Liver (tissue), 9 donors: Measurements from ENCODE around the gene STK39. TPM values are rescaled to one million over a fixed set of nuclear protein-coding genes. Genes with fewer than 3 reads are reported as not detected.

Experiments used
- DNase-seq: peaks from one replicate; pipeline ENCODE4 v3.0.0-alpha.2; 2017; ENCODE audit warnings: low spot score
- H3K27ac ChIP-seq, 2 donors: one replicate each; pipeline ENCODE4 v1.7.0; 2013; ENCODE audit warnings: inconsistent platforms in 2 of 2, low read length in 2 of 2, control low read depth in 1 of 2, low read depth in 1 of 2, mild to moderate bottlenecking in 1 of 2
- H3K27me3 ChIP-seq, 4 donors: one replicate each; pipeline versions ENCODE4 v1.6.1 to v1.7.0; 2013; ENCODE audit warnings: low read length in 3 of 4, inconsistent platforms in 1 of 4, mild to moderate bottlenecking in 1 of 4, moderate library complexity in 1 of 4; ENCODE audit not compliant: control insufficient read depth in 4 of 4, insufficient read depth in 4 of 4
- H3K36me3 ChIP-seq, 4 donors: one replicate each; pipeline versions ENCODE4 v1.6.1 to v1.7.0; 2013; ENCODE audit warnings: low read length in 3 of 4, mild to moderate bottlenecking in 3 of 4, low read depth in 1 of 4, moderate library complexity in 1 of 4; ENCODE audit not compliant: control insufficient read depth in 4 of 4, insufficient read depth in 3 of 4
- H3K4me1 ChIP-seq, 4 donors: one replicate each; pipeline versions ENCODE4 v1.6.1 to v1.7.0; 2013; ENCODE audit warnings: low read length in 3 of 4, mild to moderate bottlenecking in 3 of 4, moderate library complexity in 1 of 4; ENCODE audit not compliant: control insufficient read depth in 4 of 4, insufficient read depth in 4 of 4
- H3K4me3 ChIP-seq, 3 donors: one replicate each; pipeline versions ENCODE4 v1.6.1 to v1.7.0; 2013; ENCODE audit warnings: low read length in 3 of 3, control low read depth in 1 of 3, low read depth in 1 of 3, mild to moderate bottlenecking in 1 of 3
- H3K9ac ChIP-seq, 2 donors: one replicate each; pipeline ENCODE4 v1.7.0; 2013; ENCODE audit warnings: low read length in 2 of 2, mild to moderate bottlenecking in 2 of 2, moderate library complexity in 2 of 2, control low read depth in 1 of 2, low read depth in 1 of 2
- H3K9me3 ChIP-seq, 4 donors: one replicate each; pipeline versions ENCODE4 v1.6.1 to v1.7.0; 2013; ENCODE audit warnings: low read length in 3 of 4; ENCODE audit not compliant: control insufficient read depth in 4 of 4
- EGR1 ChIP-seq, 2 donors: IDR thresholded peaks; 2 replicates each; pipeline ENCODE4 v1.6.1; 2016 to 2018; ENCODE audit warnings: antibody characterized with exemption in 2 of 2, low read depth in 2 of 2
- FOXA1 ChIP-seq: IDR thresholded peaks from 2 replicates; pipeline ENCODE4 v1.6.1; 2016; ENCODE audit warnings: antibody characterized with exemption
- FOXA2 ChIP-seq: IDR thresholded peaks from 2 replicates; pipeline ENCODE4 v1.6.1; 2016; ENCODE audit warnings: antibody characterized with exemption
- GABPA ChIP-seq, 2 donors: IDR thresholded peaks in 1 of 2; conservative IDR thresholded peaks in 1 of 2; 2 replicates each; pipeline ENCODE4 v1.6.1; 2016; ENCODE audit warnings: antibody characterized with exemption in 2 of 2, mild to moderate bottlenecking in 1 of 2, moderate library complexity in 1 of 2
- HNF4A ChIP-seq, 2 donors: conservative IDR thresholded peaks; 2 replicates each; pipeline ENCODE4 v1.6.1; 2016; ENCODE audit warnings: antibody characterized with exemption in 2 of 2, mild to moderate bottlenecking in 2 of 2
- HNF4G ChIP-seq: IDR thresholded peaks from 2 replicates; pipeline ENCODE4 v1.6.1; 2016; ENCODE audit warnings: antibody characterized with exemption
- NR2F2 ChIP-seq: IDR thresholded peaks from 2 replicates; pipeline ENCODE4 v1.6.1; 2016; ENCODE audit warnings: antibody characterized with exemption
- RAD21 ChIP-seq, 2 donors: IDR thresholded peaks; 2 replicates each; pipeline ENCODE4 v1.6.1; 2016; ENCODE audit warnings: antibody characterized with exemption in 2 of 2, mild to moderate bottlenecking in 2 of 2
- RXRA ChIP-seq, 2 donors: IDR thresholded peaks; 2 replicates each; pipeline ENCODE4 v1.6.1; 2017 to 2018; ENCODE audit warnings: antibody characterized with exemption in 2 of 2, mild to moderate bottlenecking in 1 of 2
- TAF1 ChIP-seq: conservative IDR thresholded peaks from 2 replicates; pipeline ENCODE4 v1.6.1; 2016; ENCODE audit warnings: antibody characterized with exemption, mild to moderate bottlenecking
- YY1 ChIP-seq: IDR thresholded peaks from 2 replicates; pipeline ENCODE4 v1.6.1; 2016; ENCODE audit warnings: antibody characterized with exemption, mild to moderate bottlenecking
- WGBS: extraction: QIAGEN DNeasy Blood & Tissue Kit; methylation state at CpG from one replicate; pipeline ENCODE4 v1.1.7; 2013; 5-methylcytosine and 5-hydroxymethylcytosine counted together
- polyA plus RNA-seq, 2 donors: library from polyadenylated mRNA; stranded (reverse) in 1 of 2; unstranded in 1 of 2; fragments of 200-250 nt in 1 of 2; fragments of >200 nt in 1 of 2; fragmentation: Nextera tagmentation in 1 of 2; extraction: Ambion mirVana in 1 of 2; gene quantifications; one replicate each; pipeline versions ENCODE4 v1.2.1 to v1.2.3, GENCODE V29; 2013 to 2015
- total RNA-seq, 2 donors: library from RNA; depleted of rRNA; stranded (reverse); fragments of >200 nt; gene quantifications; one replicate each; pipeline ENCODE4 v1.2.3, GENCODE V29; 2014
- TF ChIP-seq, protein P1 (sequence below): IDR thresholded peaks from 2 replicates; pipeline ENCODE4 v1.6.1; 2016; ENCODE audit warnings: antibody characterized with exemption
- TF ChIP-seq, protein P2 (sequence below): fragments of 150-350 bp; IDR thresholded peaks from 2 replicates; pipeline ENCODE4 v1.5.1; 2017; ENCODE audit warnings: improper control_type of control experiment, low read depth, low read length; ENCODE audit not compliant: missing input control
- TF ChIP-seq, protein P3 (sequence below): IDR thresholded peaks from 2 replicates; pipeline ENCODE4 v1.6.1; 2016; ENCODE audit warnings: antibody characterized with exemption
- TF ChIP-seq, protein P4 (sequence below): IDR thresholded peaks from 2 replicates; pipeline ENCODE4 v1.6.1; 2016; ENCODE audit warnings: antibody characterized with exemption, mild to moderate bottlenecking
- TF ChIP-seq, protein P5 (sequence below): IDR thresholded peaks from 2 replicates; pipeline ENCODE4 v1.6.1; 2016; ENCODE audit warnings: antibody characterized with exemption
- donor health status: healthy.
- donor health status: healthy.
- donor health status: healthy.
- donor health status: healthy.
- donor health status: healthy.

Gene STK39
- total and polyA plus RNA-seq, 4 donors: 0.29 to 1.8 (median 0.73) TPM

DNA sequence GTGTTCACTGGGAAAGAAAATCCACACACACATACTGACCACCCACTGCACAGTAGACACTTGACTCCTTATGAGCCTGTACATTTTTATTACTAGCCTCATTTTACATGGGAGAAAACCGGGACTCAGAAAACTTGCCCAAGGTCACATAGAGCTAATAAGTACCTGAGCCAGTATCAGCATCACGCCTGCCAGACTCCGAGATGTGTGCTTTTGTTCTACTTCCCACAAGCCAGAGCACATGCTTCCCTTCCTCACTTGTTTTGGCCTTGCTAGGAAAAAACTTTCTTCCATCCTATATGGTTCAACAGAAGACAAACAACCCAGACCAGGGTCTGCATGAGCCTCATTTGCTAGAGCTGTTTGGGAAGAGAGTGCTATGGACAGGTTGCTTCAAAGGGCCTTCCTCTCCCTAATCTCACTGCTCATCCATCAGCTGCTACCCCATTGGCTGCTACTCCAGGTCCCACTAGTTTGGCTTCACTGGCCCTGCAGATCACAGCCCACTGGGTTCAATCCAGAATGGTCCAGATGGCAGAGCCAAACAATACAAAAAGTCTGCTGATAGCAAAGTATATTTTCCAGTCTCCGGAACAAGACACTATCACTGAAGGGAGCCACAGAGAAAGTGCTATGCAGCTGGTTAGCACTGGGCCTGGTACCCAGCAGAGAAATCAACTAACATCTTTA lies 63.9 kb downstream of the STK39 start:
- DNase-seq: no peak
- Histone ChIP-seq H3K9me3 (no peaks in the 10 kb centered on the region), H3K27me3 (no peaks in the 10 kb centered on the region), H3K9ac (no peak overlapping the region), H3K4me3 (no peak overlapping the region), H3K4me1 (no peaks in the 10 kb centered on the region), H3K36me3 (no peaks in the 10 kb centered on the region), H3K27ac (no peak overlapping the region)
- TF ChIP-seq RXRA (IDR thresholded peaks at IDR 0.05): no peak
- TF ChIP-seq, protein P1, sequence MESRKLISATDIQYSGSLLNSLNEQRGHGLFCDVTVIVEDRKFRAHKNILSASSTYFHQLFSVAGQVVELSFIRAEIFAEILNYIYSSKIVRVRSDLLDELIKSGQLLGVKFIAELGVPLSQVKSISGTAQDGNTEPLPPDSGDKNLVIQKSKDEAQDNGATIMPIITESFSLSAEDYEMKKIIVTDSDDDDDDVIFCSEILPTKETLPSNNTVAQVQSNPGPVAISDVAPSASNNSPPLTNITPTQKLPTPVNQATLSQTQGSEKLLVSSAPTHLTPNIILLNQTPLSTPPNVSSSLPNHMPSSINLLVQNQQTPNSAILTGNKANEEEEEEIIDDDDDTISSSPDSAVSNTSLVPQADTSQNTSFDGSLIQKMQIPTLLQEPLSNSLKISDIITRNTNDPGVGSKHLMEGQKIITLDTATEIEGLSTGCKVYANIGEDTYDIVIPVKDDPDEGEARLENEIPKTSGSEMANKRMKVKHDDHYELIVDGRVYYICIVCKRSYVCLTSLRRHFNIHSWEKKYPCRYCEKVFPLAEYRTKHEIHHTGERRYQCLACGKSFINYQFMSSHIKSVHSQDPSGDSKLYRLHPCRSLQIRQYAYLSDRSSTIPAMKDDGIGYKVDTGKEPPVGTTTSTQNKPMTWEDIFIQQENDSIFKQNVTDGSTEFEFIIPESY: no peak
- no peak for TF ChIP-seq GABPA (IDR thresholded peaks at IDR 0.05 in 1 of 2, conservative IDR thresholded peaks at IDR 0.05 in 1 of 2)
- no peak for TF ChIP-seq YY1
- TF ChIP-seq NR2F2: no peak
- no peak for TF ChIP-seq RAD21 (IDR thresholded peaks at IDR 0.05)
- TF ChIP-seq, protein P2, sequence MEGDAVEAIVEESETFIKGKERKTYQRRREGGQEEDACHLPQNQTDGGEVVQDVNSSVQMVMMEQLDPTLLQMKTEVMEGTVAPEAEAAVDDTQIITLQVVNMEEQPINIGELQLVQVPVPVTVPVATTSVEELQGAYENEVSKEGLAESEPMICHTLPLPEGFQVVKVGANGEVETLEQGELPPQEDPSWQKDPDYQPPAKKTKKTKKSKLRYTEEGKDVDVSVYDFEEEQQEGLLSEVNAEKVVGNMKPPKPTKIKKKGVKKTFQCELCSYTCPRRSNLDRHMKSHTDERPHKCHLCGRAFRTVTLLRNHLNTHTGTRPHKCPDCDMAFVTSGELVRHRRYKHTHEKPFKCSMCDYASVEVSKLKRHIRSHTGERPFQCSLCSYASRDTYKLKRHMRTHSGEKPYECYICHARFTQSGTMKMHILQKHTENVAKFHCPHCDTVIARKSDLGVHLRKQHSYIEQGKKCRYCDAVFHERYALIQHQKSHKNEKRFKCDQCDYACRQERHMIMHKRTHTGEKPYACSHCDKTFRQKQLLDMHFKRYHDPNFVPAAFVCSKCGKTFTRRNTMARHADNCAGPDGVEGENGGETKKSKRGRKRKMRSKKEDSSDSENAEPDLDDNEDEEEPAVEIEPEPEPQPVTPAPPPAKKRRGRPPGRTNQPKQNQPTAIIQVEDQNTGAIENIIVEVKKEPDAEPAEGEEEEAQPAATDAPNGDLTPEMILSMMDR: no peak
- no peak for TF ChIP-seq TAF1
- no peak for TF ChIP-seq FOXA2
- TF ChIP-seq, protein P3, sequence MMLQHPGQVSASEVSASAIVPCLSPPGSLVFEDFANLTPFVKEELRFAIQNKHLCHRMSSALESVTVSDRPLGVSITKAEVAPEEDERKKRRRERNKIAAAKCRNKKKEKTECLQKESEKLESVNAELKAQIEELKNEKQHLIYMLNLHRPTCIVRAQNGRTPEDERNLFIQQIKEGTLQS: no peak
- no peak for TF ChIP-seq HNF4G
- no peak for TF ChIP-seq HNF4A (conservative IDR thresholded peaks at IDR 0.05)
- no peak for TF ChIP-seq EGR1 (IDR thresholded peaks at IDR 0.05; ENCODE audit: low read depth in 2 of 2)
- TF ChIP-seq, protein P4, sequence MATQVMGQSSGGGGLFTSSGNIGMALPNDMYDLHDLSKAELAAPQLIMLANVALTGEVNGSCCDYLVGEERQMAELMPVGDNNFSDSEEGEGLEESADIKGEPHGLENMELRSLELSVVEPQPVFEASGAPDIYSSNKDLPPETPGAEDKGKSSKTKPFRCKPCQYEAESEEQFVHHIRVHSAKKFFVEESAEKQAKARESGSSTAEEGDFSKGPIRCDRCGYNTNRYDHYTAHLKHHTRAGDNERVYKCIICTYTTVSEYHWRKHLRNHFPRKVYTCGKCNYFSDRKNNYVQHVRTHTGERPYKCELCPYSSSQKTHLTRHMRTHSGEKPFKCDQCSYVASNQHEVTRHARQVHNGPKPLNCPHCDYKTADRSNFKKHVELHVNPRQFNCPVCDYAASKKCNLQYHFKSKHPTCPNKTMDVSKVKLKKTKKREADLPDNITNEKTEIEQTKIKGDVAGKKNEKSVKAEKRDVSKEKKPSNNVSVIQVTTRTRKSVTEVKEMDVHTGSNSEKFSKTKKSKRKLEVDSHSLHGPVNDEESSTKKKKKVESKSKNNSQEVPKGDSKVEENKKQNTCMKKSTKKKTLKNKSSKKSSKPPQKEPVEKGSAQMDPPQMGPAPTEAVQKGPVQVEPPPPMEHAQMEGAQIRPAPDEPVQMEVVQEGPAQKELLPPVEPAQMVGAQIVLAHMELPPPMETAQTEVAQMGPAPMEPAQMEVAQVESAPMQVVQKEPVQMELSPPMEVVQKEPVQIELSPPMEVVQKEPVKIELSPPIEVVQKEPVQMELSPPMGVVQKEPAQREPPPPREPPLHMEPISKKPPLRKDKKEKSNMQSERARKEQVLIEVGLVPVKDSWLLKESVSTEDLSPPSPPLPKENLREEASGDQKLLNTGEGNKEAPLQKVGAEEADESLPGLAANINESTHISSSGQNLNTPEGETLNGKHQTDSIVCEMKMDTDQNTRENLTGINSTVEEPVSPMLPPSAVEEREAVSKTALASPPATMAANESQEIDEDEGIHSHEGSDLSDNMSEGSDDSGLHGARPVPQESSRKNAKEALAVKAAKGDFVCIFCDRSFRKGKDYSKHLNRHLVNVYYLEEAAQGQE: no peak
- 82% methylated on average over 4 of the region's 4 CpGs for WGBS

DNA sequence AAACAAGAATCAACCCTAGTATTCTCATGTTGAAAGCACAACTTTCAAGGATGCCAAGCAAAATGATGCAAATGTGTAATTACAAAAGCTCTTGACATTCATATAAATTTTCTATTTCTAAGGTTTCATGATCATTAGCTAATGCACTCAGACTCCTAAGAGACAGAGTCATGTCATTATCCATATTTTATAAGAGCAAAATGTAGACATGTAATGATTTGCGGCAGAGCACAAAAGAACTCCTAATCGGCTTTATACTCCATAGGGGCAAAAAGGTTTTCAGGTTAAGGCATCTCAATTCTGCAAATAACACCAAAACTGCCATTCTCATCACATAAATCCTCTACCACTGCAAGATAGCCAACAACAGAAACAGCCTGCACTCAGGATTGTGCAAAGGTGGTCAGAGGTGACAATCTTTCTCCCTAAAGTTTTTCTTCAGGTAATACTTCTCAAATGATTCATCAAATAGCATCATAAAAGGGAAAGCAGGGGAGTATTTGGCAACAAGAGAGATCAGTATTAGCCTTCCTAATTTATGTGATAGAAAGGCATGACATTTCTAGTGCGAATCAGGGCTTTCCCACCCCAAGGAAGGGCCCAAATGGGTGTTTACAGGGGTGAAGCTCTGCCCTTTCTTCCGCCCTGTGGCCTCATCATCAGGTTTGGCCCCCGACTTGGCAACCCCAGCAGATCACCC lies 64.7 kb downstream of the STK39 start:
- 91% methylated on average over 5 of the region's 5 CpGs for WGBS
- H3K4me3 ChIP-seq: no peak overlapping the region
- H3K36me3 ChIP-seq: no peaks in the 10 kb centered on the region

More for the DNA sequence above, 64.7 kb downstream of the STK39 start:
- DNase-seq: no peak
- TF ChIP-seq, protein P5, sequence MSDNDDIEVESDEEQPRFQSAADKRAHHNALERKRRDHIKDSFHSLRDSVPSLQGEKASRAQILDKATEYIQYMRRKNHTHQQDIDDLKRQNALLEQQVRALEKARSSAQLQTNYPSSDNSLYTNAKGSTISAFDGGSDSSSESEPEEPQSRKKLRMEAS: no peak
- TF ChIP-seq FOXA1: no peak
- TF ChIP-seq HNF4A (conservative IDR thresholded peaks at IDR 0.05): no peak
- TF ChIP-seq EGR1 (IDR thresholded peaks at IDR 0.05; ENCODE audit: low read depth in 2 of 2): no peak
- TF ChIP-seq, protein P3: no peak
- TF ChIP-seq TAF1: no peak
- TF ChIP-seq, protein P4: no peak
- no peaks in the 10 kb centered on the region for H3K9me3 ChIP-seq
- no peak overlapping the region for H3K27ac ChIP-seq
- no peaks in the 10 kb centered on the region for H3K27me3 ChIP-seq
- no peak overlapping the region for H3K9ac ChIP-seq
- H3K4me1 ChIP-seq: no peaks in the 10 kb centered on the region
